ENCODE results near the gene ILK. TPM values are rescaled to one million over a fixed set of nuclear protein-coding genes. Genes with fewer than 3 reads are reported as not detected.

Gene ILK
- total and polyA plus RNA-seq, 10 of the 15 experiments (the other 5 are each of a cell fraction or from before 2014, with no cell fraction given): 51.8 to 163 (median 92.0) TPM

DNA sequence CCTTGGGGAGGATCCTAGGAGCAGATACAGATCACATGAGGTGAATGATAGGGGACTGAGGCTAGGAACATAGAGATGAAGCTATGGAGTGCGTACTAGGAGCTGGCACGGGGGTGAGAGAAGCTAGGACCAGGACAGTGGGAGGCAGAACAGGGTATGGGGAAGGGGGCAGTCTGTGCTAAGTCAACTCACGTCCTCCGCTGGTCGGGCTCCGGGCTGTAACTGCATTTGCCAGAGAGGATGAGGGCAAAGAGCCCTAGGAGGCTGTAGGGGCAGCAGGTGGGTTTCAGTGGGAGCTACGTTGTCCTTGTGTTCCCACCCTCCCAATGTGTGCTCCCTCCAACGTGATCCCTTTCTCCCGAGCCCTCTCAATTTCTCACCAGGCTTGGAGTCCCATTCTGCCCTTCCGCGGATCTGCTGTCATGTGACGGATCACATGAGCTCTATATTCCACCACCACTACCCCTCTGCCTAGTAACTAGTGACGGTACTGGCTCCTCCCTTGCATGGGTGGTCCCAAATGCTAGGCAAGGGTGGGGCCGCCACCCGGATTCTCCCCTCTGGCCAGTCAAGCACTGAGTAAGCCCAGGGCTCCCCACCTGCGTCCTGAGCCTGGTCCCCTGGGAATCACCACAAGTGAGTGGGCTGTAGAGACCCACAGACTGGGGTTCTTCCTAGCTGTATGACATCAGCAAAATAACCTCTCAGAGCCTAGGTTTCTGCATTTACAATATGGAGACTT, 15.6 kb downstream of the ILK start, which contains the start of gene TPP1 (continued):
- TF ChIP-seq BCL11A (IDR thresholded peaks at IDR 0.05; ENCODE audit: low read depth, low read length): 0 out of 2 replicates have a peak, but pooled peaks have one; percentile 12
- no peak for TF ChIP-seq RB1 (IDR thresholded peaks at IDR 0.05; ENCODE audit: borderline replicate concordance)
- TF ChIP-seq SMARCA5 (IDR thresholded peaks at IDR 0.05): no peak
- no peak for TF ChIP-seq ZNF622 (IDR thresholded peaks at IDR 0.05)
- peak; percentile 41; the same call in 1 of the 2 replicates for TF ChIP-seq NFIC (IDR thresholded peaks at IDR 0.05; ENCODE audit: low read depth, low read length)
- TF ChIP-seq SMC3 (IDR thresholded peaks at IDR 0.05; ENCODE audit: borderline replicate concordance, low read length): 0 out of 2 replicates have a peak, but pooled peaks have one; percentile 5
- no peak for TF ChIP-seq KDM1A (IDR thresholded peaks at IDR 0.05; ENCODE audit: borderline replicate concordance)
- TF ChIP-seq EGR1 (IDR thresholded peaks at IDR 0.05; ENCODE audit: borderline replicate concordance in 1 of 2, low read depth in 2 of 2, low read length in 2 of 2): peak in 1 of 2 experiments; percentile 57; a peak in 1 of 3 replicates
- TF ChIP-seq ZBED1 (IDR thresholded peaks at IDR 0.05; ENCODE audit: borderline replicate concordance): peak; percentile 40; the same call in 1 of the 2 replicates
- TF ChIP-seq LARP7 (IDR thresholded peaks at IDR 0.05): peak; percentile 17; the same call in 1 of the 2 replicates
- TF ChIP-seq, protein P1, sequence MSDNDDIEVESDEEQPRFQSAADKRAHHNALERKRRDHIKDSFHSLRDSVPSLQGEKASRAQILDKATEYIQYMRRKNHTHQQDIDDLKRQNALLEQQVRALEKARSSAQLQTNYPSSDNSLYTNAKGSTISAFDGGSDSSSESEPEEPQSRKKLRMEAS (IDR thresholded peaks at IDR 0.05; ENCODE audit: low read depth, low read length): peak; percentile 85
- TF ChIP-seq, protein P2, sequence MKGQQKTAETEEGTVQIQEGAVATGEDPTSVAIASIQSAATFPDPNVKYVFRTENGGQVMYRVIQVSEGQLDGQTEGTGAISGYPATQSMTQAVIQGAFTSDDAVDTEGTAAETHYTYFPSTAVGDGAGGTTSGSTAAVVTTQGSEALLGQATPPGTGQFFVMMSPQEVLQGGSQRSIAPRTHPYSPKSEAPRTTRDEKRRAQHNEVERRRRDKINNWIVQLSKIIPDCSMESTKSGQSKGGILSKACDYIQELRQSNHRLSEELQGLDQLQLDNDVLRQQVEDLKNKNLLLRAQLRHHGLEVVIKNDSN (IDR thresholded peaks at IDR 0.05; ENCODE audit: borderline replicate concordance, extremely low read length, insufficient read depth, low read depth, low read length): peak; percentile 95
- TF ChIP-seq, protein P3, sequence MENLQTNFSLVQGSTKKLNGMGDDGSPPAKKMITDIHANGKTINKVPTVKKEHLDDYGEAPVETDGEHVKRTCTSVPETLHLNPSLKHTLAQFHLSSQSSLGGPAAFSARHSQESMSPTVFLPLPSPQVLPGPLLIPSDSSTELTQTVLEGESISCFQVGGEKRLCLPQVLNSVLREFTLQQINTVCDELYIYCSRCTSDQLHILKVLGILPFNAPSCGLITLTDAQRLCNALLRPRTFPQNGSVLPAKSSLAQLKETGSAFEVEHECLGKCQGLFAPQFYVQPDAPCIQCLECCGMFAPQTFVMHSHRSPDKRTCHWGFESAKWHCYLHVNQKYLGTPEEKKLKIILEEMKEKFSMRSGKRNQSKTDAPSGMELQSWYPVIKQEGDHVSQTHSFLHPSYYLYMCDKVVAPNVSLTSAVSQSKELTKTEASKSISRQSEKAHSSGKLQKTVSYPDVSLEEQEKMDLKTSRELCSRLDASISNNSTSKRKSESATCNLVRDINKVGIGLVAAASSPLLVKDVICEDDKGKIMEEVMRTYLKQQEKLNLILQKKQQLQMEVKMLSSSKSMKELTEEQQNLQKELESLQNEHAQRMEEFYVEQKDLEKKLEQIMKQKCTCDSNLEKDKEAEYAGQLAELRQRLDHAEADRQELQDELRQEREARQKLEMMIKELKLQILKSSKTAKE (IDR thresholded peaks at IDR 0.05; ENCODE audit: low read depth, poor library complexity, severe bottlenecking): peak; percentile 38
- TF ChIP-seq, protein P4, sequence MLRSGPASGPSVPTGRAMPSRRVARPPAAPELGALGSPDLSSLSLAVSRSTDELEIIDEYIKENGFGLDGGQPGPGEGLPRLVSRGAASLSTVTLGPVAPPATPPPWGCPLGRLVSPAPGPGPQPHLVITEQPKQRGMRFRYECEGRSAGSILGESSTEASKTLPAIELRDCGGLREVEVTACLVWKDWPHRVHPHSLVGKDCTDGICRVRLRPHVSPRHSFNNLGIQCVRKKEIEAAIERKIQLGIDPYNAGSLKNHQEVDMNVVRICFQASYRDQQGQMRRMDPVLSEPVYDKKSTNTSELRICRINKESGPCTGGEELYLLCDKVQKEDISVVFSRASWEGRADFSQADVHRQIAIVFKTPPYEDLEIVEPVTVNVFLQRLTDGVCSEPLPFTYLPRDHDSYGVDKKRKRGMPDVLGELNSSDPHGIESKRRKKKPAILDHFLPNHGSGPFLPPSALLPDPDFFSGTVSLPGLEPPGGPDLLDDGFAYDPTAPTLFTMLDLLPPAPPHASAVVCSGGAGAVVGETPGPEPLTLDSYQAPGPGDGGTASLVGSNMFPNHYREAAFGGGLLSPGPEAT (IDR thresholded peaks at IDR 0.05; ENCODE audit: low read depth): peak; percentile 93
- no peak for TF ChIP-seq STAT3 (IDR thresholded peaks at IDR 0.05; ENCODE audit: low read depth, low read length)
- TF ChIP-seq PAX5 (IDR thresholded peaks at IDR 0.05; ENCODE audit: borderline replicate concordance, low read depth, low read length): peak; percentile 41; the same call in 1 of the 2 replicates
- TF ChIP-seq, protein P5, sequence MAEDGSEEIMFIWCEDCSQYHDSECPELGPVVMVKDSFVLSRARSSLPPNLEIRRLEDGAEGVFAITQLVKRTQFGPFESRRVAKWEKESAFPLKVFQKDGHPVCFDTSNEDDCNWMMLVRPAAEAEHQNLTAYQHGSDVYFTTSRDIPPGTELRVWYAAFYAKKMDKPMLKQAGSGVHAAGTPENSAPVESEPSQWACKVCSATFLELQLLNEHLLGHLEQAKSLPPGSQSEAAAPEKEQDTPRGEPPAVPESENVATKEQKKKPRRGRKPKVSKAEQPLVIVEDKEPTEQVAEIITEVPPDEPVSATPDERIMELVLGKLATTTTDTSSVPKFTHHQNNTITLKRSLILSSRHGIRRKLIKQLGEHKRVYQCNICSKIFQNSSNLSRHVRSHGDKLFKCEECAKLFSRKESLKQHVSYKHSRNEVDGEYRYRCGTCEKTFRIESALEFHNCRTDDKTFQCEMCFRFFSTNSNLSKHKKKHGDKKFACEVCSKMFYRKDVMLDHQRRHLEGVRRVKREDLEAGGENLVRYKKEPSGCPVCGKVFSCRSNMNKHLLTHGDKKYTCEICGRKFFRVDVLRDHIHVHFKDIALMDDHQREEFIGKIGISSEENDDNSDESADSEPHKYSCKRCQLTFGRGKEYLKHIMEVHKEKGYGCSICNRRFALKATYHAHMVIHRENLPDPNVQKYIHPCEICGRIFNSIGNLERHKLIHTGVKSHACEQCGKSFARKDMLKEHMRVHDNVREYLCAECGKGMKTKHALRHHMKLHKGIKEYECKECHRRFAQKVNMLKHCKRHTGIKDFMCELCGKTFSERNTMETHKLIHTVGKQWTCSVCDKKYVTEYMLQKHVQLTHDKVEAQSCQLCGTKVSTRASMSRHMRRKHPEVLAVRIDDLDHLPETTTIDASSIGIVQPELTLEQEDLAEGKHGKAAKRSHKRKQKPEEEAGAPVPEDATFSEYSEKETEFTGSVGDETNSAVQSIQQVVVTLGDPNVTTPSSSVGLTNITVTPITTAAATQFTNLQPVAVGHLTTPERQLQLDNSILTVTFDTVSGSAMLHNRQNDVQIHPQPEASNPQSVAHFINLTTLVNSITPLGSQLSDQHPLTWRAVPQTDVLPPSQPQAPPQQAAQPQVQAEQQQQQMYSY (CRISPR knock-in tag; IDR thresholded peaks at IDR 0.05): no peak
- TF ChIP-seq IRF4 (IDR thresholded peaks at IDR 0.05; ENCODE audit: low read depth, low read length): 0 out of 2 replicates have a peak, but pooled peaks have one; percentile 18
- 0 out of 2 replicates have a peak, but pooled peaks have one; percentile 59 for TF ChIP-seq CHD1 (IDR thresholded peaks at IDR 0.05; ENCODE audit: low read depth, low read length)

All from GM12878 (cell line).